HG03439 (cell line): Measurements from ENCODE around the gene ZBTB7C.
"Not testable (repeated sequence)": the region's sequence is repeated elsewhere in the genome, so short reads cannot be mapped to it uniquely, and the experiment has no call there.

Experiments used
- ATAC-seq: cut with Tn5 transposase; IDR thresholded peaks from one replicate; pipeline ENCODE4 v1.9.1; 2021; ENCODE audit warnings: mild to moderate bottlenecking, moderate library complexity; ENCODE audit not compliant: unreplicated experiment

Gene ZBTB7C

GRCh38 chr18:48408727-48409590 lies at the start of gene ZBTB7C:
Gene ZBTB7C (minus strand): TSS chr18:48409383.
- no peak for ATAC-seq

DNA sequence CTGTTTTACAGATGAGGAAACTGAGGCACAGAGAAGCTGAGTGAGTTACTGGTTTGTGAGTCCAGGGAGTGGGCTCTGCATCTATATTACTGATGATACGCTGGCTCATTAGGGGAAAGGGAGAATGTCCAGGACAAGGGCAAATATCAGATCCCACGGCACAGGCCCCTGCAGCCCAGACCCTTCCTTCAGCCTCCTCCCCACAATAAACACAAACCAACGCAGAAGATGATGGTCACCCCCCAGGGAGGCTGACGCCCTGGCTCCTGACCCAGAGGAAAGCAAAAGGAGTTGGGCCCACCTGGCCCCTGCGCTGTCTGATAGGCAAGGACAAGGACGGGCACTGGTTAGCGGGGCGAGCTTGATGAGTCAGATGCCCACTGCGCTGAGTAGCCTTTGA lies 47.7 kb upstream of the ZBTB7C start:
- ATAC-seq, result no peak

DNA sequence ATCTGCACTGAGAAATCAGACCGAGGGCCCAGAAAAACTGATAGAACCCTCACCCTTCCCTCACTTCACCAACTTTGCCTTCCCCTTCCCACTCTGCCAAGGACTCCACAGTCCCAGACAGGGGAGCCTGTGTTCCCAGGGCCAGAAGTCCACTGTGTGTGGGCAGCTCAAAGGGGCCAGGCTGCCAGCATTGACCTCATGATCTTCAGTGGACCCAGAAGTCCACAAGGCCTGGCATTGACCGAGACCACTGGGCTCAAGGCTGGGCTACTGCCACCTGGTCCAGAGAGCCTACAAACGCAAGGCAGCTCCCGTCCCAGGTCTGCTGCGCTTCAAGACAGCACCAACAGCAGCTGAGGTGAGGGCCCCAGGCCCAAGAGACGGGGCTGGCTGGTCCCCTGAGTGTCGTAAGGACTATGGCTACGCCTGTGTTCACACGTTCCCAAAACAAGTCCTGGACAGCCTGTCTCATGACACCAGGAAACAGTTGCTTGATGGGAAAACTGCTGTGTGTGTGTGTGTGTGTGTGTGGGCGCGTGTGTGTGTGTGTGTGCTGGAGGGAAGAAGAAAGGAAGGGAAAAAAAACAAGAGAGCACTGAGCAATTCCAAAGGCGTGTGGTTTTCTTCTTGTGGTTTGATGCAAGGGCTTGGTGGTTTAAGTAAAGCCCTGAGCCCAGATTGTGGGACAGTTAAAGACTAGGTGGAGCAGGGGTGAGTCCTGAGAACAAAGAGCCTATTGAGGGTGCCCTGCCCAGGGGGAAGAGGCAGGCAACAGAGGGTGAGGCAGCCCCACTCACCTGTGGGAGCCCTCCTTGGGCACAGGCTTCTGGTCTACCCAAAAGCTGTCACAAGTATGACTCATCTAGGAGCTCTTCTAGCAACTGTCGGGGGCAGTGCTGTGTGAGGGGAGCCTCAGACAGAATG lies 46.6 kb upstream of the ZBTB7C start:
- ATAC-seq, result no peak

DNA sequence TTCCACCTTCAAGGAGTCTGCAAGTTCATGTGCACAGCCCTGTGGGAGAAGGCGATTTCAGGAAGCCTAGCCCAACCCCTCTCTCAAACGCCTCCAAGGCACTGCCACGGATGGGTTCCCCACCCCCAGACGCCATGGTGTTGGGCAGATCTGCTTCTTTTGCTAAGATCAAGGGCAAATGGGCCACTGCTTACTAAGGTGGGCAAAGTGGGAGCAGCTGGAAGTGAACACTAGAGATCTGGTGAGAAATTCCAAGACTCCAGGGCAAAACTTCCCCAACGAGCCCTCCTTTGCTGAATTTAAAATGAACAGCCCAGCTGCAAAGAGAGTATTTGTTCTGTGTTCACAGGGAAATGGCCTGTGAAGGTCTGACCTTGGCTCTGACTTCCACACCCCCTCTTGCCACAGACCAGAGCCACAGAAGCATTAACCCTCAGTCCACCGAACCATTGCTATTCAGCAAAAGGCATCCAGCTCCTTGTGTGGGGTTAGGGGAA lies 45.1 kb upstream of the ZBTB7C start:
- ATAC-seq, result no peak

- no peak for ATAC-seq
These were observed 44.3 kb upstream of the ZBTB7C start for GRCh38 chr18:48453330-48454066.

GRCh38 chr18:48452861-48453323 lies 43.7 kb upstream of the ZBTB7C start:
- ATAC-seq, result no peak

GRCh38 chr18:48450685-48451084 lies 41.5 kb upstream of the ZBTB7C start:
- ATAC-seq, result no peak

DNA sequence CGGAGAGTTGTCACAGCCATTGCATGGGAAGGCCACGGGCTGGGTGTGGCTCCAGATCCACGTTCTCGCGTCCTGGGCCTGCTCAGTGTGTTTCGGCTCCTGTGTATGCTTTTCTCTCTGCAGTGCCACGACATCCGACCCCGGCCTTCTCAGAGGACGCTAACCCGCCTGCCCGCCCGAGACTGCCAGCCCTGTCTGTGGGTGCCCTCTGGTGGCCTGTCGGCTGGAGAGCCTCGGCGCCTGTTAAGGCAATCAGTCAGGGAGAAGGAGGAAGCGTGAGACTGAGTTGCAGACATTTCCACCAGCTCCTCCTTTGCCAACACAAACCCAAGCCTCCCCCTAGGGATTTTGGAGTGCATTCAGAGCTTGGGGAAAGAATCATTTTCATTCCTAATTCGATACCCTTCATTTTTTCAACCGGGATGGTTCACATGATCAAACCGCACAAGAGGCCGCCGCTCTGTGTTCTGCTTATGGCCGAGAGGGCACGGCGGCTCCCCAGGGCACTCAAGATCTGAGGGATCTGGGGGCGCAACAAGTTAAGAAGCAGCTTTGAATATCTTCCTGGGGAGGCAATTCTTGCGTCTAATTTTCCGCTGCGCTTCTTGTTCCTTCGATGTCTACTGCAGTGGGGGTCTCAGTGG lies 37.5 kb upstream of the ZBTB7C start:
- peak; percentile 49 for ATAC-seq

DNA sequence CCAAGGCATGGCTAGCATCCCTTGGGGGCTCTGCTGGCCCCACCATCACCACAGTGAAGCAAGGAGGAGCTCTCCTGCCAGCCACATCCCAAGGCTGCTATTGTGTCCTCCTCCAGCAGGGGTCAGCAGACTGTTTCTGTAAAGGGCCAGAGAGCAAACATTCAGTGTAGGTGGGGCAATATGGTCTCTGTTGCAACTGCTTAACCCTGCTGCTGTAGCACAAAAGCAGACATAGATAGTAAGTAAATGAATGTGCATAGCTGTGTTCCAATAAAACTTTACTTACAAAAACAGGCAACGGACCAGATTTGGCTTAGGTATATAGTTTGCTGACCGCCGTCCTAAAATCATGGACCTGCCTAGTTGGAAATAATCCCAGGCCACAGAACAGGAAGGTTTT lies 36.4 kb upstream of the ZBTB7C start:
- ATAC-seq, result no peak

DNA sequence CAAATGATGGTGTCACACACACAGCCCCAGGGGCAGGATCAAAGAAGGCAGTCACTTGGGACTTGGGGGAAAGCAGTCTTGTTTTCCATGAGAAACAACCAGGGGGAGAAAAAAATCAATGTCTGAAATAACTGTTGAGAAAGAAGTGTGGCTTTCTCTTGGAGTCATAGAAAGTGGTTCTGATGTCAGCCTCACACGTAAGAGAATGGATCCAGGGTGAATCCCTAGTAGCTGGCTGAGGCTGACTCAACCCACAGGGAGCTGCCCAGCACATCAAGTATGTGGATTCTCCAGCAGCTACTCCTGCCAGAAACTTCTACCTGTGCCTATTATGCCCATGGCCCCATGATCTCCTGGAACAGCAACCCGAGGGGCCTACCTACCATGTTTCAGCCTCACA lies 33.6 kb upstream of the ZBTB7C start:
- ATAC-seq, result no peak

DNA sequence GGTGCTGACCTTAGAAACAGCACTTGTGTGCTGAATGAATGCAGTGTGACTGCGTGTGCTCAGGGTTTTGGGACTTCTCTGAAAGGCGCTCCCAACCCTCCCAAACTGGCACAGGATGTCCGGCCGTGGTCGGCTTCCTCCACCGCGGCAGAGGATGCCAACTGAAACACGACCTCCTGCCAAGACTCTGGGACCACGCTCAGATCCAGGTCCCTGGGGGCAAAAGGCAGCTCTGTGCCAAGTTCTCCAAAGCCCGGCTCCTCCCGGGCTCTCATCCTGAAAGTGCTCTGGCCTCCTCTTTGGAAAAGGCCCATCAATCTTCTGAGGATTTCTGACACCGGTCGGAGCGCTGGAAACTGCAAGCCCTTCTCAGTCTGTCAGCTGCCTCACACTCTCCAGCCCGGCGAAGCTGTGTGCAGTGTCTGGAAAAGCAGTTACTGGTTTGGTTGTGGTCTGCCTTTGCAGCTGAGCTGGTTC lies 32.3 kb upstream of the ZBTB7C start:
- ATAC-seq, result no peak

DNA sequence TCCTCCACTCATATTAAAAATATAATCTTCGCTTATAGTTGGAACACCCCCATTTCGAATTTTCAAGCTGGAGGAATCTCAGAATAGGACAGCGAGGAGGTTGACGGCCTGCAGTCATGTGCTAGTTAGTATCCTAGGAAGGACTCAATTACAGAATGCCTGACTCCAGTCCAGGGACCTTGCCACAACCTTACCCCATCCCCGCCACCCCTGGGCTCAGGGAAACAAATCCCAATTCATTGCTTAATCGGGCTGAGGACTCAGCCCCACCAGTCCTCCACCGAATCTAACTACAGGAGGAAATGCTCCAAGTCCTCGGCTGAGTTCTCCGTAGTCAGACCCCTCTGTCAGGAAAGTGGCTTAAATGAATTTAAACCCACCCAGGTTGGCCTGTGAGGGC lies 31.7 kb upstream of the ZBTB7C start:
- no peak for ATAC-seq

DNA sequence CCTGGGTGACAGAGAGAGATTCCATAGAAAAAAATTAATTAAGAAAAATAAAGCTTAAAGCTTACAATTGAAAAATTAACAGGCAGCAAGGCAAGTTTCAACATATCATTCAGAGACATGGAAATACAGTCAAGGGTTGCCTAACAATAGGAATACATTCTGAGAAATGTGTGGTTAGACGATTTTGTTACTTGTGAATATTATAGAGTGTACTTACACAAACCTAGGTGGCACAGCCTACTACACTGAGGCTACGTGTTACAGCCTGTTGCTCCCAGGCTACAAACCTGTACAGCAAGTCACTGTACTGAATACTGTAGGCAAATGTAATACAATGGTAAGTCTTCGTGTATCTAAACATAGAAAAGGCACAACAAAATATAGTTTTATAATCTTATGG lies 27.7 kb upstream of the ZBTB7C start:
- ATAC-seq, result no peak

DNA sequence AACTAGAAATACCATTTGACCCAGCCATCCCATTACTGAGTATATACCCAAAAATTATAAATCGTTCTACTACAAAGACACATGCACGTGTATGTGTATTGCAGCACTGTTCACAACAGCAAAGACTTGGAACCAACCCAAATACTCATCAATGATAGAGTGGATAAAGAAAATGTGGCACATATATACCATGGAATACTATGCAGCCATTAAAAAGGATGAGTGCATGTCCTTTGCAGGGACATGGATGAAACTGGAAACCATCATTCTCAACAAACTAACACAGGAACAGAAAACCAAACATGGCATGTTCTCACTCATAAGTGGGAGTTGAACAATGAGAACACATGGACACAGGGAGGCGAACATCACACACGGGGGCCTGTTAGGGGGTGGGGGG lies 25.2 kb upstream of the ZBTB7C start:
- not testable (repeated sequence) for ATAC-seq

- no peak for ATAC-seq
These were observed 24.4 kb upstream of the ZBTB7C start for GRCh38 chr18:48433541-48433940.

DNA sequence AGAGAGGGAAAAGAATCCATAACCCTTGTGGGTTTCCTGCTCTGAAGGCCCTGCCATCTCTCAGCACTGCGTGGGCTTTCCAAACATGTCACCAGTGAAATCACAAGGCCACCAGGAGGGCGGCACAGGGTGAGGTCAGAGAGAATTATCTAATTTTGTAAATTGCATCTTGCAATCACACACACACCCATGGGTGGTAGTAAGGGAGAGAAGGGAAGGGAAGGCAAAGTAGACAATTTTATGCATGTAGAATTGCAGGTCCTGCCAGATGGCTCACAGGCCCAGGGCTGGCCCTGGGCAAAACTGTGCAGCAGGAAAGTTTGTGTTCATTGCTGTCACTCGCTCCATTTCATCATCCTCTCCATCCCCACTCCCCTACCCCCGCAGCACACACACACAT lies 21.0 kb upstream of the ZBTB7C start:
- ATAC-seq, result no peak

DNA sequence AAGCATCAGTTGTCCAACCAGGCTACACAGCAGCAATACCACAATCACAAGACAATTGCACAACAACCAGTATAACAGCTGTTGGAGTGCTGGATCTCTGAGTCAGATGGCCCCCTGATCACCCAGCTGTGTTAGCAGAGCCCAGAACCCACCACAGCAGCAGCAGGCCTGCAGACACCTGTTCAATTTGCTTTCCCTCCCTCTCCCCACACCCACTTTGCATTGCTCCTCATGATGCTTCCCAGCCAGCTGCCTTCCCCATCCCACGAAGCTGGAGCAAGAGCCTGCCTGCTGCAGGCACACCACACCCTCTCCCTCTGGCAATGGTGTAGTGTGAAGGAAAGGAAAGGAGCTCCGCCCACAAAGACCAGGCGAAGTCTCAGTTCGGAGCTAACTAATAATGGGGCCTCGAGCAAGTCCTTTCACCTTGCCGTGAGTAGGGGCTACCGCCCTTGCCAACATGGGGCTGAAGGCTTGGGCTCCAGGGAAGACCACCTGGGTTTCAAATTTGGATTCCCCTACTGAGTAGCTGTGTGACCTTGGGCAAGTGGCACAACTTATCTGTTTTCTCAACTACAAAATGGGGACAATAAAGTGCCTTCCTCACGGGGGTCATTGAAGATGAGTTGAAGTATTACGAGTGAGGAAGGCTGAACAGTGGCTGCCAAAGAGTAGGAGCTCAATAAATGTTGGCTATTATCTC lies 19.4 kb upstream of the ZBTB7C start:
- ATAC-seq, result no peak

DNA sequence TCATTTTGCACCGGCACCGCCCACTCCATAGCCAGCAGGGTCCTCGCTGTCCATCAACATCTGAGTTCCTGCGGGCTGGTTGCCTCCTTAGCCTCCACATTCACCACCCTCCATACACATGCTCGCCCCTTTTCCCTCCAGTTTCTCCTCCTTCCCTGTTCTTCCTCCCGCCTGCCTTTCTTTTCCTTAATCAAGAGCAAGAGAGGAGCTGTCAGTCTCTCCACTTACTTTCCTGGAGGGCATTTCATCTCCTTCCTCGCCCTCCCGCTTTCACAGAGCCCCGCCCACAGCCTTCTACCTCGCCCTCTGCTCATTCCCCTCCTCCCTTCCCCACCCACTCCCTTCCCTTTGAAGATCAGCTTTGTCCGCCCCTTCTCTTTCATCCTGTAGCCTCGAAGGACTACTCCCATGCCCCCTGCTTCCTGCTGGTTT lies 13.8 kb upstream of the ZBTB7C start:
- ATAC-seq, result no peak

- ATAC-seq, result no peak
These were observed 10.3 kb upstream of the ZBTB7C start for GRCh38 chr18:48419277-48420022.
